HEK293 (cell line): ENCODE measurements around the gene TCF12.

Source experiments
- CTCF ChIA-PET: fragments of 350-600 bp; formaldehyde crosslinking; extraction: SDS; loops from one replicate; lab custom pipeline; 2021; ENCODE audit warnings: antibody characterized with exemption; lab: Yijun Ruan, JAX
- POLR2A ChIA-PET: fragments of 300-600 bp; formaldehyde crosslinking; extraction: SDS; loops from one replicate; lab custom pipeline; 2020; ENCODE audit warnings: antibody characterized with exemption, inconsistent platforms; lab: Yijun Ruan, JAX
- H3K27ac ChIP-seq: fragments of 200-500 bp; sonication (Bioruptor generic); 2 replicates; pipeline ENCODE4 v1.5.1; 2014; ENCODE audit warnings: low read depth, low read length, control low read depth, inconsistent platforms; ENCODE audit errors: extremely low read depth
- H3K36me3 ChIP-seq, 2 experiments: fragments of 200-500 bp in 1 of 2; sonication (Bioruptor generic) in 1 of 2; 1 replicate in 1 of 2; 2 replicates in 1 of 2; pipeline ENCODE4 v1.5.1; 2014 to 2017; ENCODE audit warnings: inconsistent platforms in 2 of 2, low read length in 2 of 2; ENCODE audit not compliant: control insufficient read depth in 2 of 2, insufficient read depth in 1 of 2
- H3K4me1 ChIP-seq: fragments of 200-500 bp; sonication (Bioruptor generic); 2 replicates; pipeline ENCODE4 v1.5.1; 2014; ENCODE audit warnings: mild to moderate bottlenecking, low read length, inconsistent platforms; ENCODE audit not compliant: control insufficient read depth, insufficient read depth
- H3K4me3 ChIP-seq: 2 replicates; pipeline ENCODE4 v1.5.1; 2011; ENCODE audit warnings: low read depth, mild to moderate bottlenecking, control low read depth, low read length, moderate library complexity
- H3K9me3 ChIP-seq: fragments of 200-500 bp; sonication (Bioruptor generic); 2 replicates; pipeline ENCODE4 v1.5.1; 2014; ENCODE audit warnings: low read depth, low read length, inconsistent platforms; ENCODE audit not compliant: control insufficient read depth, insufficient read depth
- HOXC10 ChIP-seq: sonication (generic); formaldehyde crosslinking; IDR thresholded peaks from 2 replicates; pipeline ENCODE4 v1.8.1; 2023; ENCODE audit warnings: mild to moderate bottlenecking, missing genetic modification reagents
- IKZF3 ChIP-seq: fragments of 450-650 bp; IDR thresholded peaks from 2 replicates; pipeline ENCODE4 v1.5.0; 2018; ENCODE audit warnings: missing biosample characterization, mild to moderate bottlenecking, missing genetic modification characterization, moderate library complexity
- KLF1 ChIP-seq: fragments of 450-650 bp; formaldehyde crosslinking; IDR thresholded peaks from 2 replicates; pipeline ENCODE4 v1.5.1; 2016; ENCODE audit warnings: missing biosample characterization, missing genetic modification characterization
- YY1 ChIP-seq: fragments of 450-650 bp; formaldehyde crosslinking; IDR thresholded peaks from 2 replicates; pipeline ENCODE4 v1.5.1; 2018; ENCODE audit warnings: missing biosample characterization, missing genetic modification characterization
- ZEB2 ChIP-seq: fragments of 450-650 bp; formaldehyde crosslinking; IDR thresholded peaks from 2 replicates; pipeline ENCODE4 v1.5.1; 2016; ENCODE audit warnings: missing biosample characterization, missing genetic modification characterization
- ZNF140 ChIP-seq: fragments of 450-650 bp; formaldehyde crosslinking; IDR thresholded peaks from 2 replicates; pipeline ENCODE4 v1.5.1; 2016; ENCODE audit warnings: missing biosample characterization, missing genetic modification characterization
- ZNF302 ChIP-seq: fragments of 450-650 bp; formaldehyde crosslinking; IDR thresholded peaks from 2 replicates; pipeline ENCODE4 v1.5.1; 2016; ENCODE audit warnings: missing biosample characterization, missing genetic modification characterization, low read depth
- ZNF324 ChIP-seq: fragments of 450-650 bp; formaldehyde crosslinking; IDR thresholded peaks from 2 replicates; pipeline ENCODE4 v1.5.1; 2016; ENCODE audit warnings: missing biosample characterization, missing genetic modification characterization
- ZNF37A ChIP-seq: fragments of 450-650 bp; IDR thresholded peaks from 2 replicates; pipeline ENCODE4 v1.5.1; 2018; ENCODE audit warnings: missing biosample characterization, missing genetic modification characterization
- ZNF416 ChIP-seq: fragments of 450-650 bp; formaldehyde crosslinking; IDR thresholded peaks from 2 replicates; pipeline ENCODE4 v1.5.1; 2016; ENCODE audit warnings: missing biosample characterization, missing genetic modification characterization
- ZNF514 ChIP-seq: fragments of 450-650 bp; formaldehyde crosslinking; IDR thresholded peaks from 2 replicates; pipeline ENCODE4 v1.5.1; 2016; ENCODE audit warnings: missing biosample characterization, missing genetic modification characterization
- ZNF555 ChIP-seq: fragments of 450-650 bp; formaldehyde crosslinking; conservative IDR thresholded peaks from 2 replicates; pipeline ENCODE4 v1.5.1; 2017; ENCODE audit warnings: missing biosample characterization, mild to moderate bottlenecking, missing genetic modification characterization, inconsistent platforms
- ZNF558 ChIP-seq: fragments of 450-650 bp; formaldehyde crosslinking; IDR thresholded peaks from 2 replicates; pipeline ENCODE4 v1.5.1; 2016; ENCODE audit warnings: missing biosample characterization, missing genetic modification characterization
- ZNF560 ChIP-seq: fragments of 450-650 bp; formaldehyde crosslinking; IDR thresholded peaks from 2 replicates; pipeline ENCODE4 v1.5.1; 2017; ENCODE audit warnings: missing biosample characterization, missing genetic modification characterization, borderline replicate concordance
- ZNF600 ChIP-seq: fragments of 450-650 bp; formaldehyde crosslinking; IDR thresholded peaks from 2 replicates; pipeline ENCODE4 v1.5.1; 2016; ENCODE audit warnings: missing biosample characterization, missing genetic modification characterization
- ZNF792 ChIP-seq: fragments of 450-650 bp; formaldehyde crosslinking; IDR thresholded peaks from 2 replicates; pipeline ENCODE4 v1.5.1; 2016; ENCODE audit warnings: missing biosample characterization, missing genetic modification characterization
- ZSCAN23 ChIP-seq: fragments of 450-650 bp; formaldehyde crosslinking; IDR thresholded peaks from 2 replicates; pipeline ENCODE4 v1.5.1; 2016; ENCODE audit warnings: missing biosample characterization, missing genetic modification characterization
- TF ChIP-seq, protein P1 (sequence below): fragments of 450-650 bp; IDR thresholded peaks from 2 replicates; pipeline ENCODE4 v1.5.1; 2018; ENCODE audit warnings: missing biosample characterization, mild to moderate bottlenecking, missing genetic modification characterization
- TF ChIP-seq, protein P2 (sequence below): fragments of 450-650 bp; formaldehyde crosslinking; IDR thresholded peaks from 2 replicates; pipeline ENCODE4 v1.5.1; 2016; ENCODE audit warnings: missing biosample characterization, missing genetic modification characterization, borderline replicate concordance
- TF ChIP-seq, protein P3 (sequence below): fragments of 450-650 bp; formaldehyde crosslinking; IDR thresholded peaks from 2 replicates; pipeline ENCODE4 v1.5.1; 2016; ENCODE audit warnings: missing biosample characterization, missing genetic modification characterization
- TF ChIP-seq, protein P4 (sequence below): fragments of 450-650 bp; formaldehyde crosslinking; IDR thresholded peaks from 2 replicates; pipeline ENCODE4; 2016; ENCODE audit warnings: missing biosample characterization, missing genetic modification characterization
- TF ChIP-seq, protein P5 (sequence below): fragments of 450-650 bp; formaldehyde crosslinking; IDR thresholded peaks from 2 replicates; pipeline ENCODE4 v1.5.1; 2016; ENCODE audit warnings: missing biosample characterization, missing genetic modification characterization
- TF ChIP-seq, protein P6 (sequence below): fragments of 450-650 bp; formaldehyde crosslinking; IDR thresholded peaks from 2 replicates; pipeline ENCODE4 v1.5.1; 2016; ENCODE audit warnings: missing biosample characterization, missing genetic modification characterization, borderline replicate concordance

Gene TCF12

DNA sequence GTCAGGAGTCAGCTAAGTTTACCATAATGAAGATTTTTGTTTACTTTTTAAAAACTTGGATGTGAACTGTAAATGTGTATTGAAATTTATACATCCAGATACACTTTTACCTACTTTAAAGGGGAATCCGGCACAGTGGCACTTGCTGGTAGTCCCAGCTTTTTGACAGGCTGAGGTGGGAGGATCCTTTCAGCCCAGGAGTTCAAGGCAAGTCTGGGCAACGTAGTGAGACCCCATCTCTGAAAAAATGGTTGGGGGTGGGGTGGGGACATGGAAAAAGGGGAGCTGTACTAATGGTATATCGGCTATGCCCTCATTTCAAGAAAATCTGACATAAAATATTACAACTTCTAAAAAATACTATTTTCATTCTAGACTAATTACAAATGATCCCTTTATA is 362.0 kb downstream of the TCF12 start (continued):
- TF ChIP-seq ZNF324 (tag by site-specific recombination) (no peak), ZNF560 (no peak), KLF1 (tag by site-specific recombination) (no peak), ZNF558 (tag by site-specific recombination) (no peak)
- TF ChIP-seq, protein P1, sequence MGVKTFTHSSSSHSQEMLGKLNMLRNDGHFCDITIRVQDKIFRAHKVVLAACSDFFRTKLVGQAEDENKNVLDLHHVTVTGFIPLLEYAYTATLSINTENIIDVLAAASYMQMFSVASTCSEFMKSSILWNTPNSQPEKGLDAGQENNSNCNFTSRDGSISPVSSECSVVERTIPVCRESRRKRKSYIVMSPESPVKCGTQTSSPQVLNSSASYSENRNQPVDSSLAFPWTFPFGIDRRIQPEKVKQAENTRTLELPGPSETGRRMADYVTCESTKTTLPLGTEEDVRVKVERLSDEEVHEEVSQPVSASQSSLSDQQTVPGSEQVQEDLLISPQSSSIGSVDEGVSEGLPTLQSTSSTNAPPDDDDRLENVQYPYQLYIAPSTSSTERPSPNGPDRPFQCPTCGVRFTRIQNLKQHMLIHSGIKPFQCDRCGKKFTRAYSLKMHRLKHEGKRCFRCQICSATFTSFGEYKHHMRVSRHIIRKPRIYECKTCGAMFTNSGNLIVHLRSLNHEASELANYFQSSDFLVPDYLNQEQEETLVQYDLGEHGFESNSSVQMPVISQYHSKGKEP (tag by site-specific recombination): no peak
- TF ChIP-seq, all 188 proteins: peak for 0

DNA sequence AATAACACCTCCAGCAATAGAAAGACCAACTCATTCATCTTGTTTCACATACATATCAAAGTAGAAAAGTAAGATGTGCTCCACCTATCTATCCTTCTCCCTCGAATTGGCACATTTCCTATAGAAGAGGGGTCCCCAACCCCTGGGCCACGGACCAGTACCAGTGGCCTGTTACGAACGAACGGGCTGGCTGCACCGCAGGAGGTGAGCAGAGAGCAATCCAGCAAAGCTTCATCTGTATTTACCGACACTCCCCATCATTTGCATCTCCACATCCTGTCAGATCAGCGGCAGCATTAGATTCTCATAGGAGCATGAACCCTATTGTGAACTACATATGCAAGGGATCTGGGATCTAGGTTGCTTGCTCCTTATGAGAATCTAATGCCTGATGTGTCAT is 362.9 kb downstream of the TCF12 start:
- Histone ChIP-seq H3K9me3 (no peaks in the 10 kb centered on the region), H3K4me3 (no peak overlapping the region), H3K36me3 (peaks cover 0 to 16% of the 10 kb centered on the region in 2 experiments; a peak in 2 of 3 replicates)
- ChIA-PET CTCF (interaction anchor here (1.6 kb wide), 1 partner anchor 25 kb away, joined by 4 read pairs; no protein-coding TSS in a partner anchor), POLR2A (no interaction called here)
- TF ChIP-seq ZNF37A (tag by site-specific recombination) (no peak), ZEB2 (tag by site-specific recombination) (no peak), ZNF416 (tag by site-specific recombination) (no peak), ZNF302 (tag by site-specific recombination) (no peak), ZNF600 (tag by site-specific recombination) (no peak), ZNF792 (tag by site-specific recombination) (no peak), ZNF560 (no peak), ZNF555 (tag by site-specific recombination) (no peak), ZSCAN23 (no peak), IKZF3 (tag by site-specific recombination) (no peak)
- TF ChIP-seq, protein P2, sequence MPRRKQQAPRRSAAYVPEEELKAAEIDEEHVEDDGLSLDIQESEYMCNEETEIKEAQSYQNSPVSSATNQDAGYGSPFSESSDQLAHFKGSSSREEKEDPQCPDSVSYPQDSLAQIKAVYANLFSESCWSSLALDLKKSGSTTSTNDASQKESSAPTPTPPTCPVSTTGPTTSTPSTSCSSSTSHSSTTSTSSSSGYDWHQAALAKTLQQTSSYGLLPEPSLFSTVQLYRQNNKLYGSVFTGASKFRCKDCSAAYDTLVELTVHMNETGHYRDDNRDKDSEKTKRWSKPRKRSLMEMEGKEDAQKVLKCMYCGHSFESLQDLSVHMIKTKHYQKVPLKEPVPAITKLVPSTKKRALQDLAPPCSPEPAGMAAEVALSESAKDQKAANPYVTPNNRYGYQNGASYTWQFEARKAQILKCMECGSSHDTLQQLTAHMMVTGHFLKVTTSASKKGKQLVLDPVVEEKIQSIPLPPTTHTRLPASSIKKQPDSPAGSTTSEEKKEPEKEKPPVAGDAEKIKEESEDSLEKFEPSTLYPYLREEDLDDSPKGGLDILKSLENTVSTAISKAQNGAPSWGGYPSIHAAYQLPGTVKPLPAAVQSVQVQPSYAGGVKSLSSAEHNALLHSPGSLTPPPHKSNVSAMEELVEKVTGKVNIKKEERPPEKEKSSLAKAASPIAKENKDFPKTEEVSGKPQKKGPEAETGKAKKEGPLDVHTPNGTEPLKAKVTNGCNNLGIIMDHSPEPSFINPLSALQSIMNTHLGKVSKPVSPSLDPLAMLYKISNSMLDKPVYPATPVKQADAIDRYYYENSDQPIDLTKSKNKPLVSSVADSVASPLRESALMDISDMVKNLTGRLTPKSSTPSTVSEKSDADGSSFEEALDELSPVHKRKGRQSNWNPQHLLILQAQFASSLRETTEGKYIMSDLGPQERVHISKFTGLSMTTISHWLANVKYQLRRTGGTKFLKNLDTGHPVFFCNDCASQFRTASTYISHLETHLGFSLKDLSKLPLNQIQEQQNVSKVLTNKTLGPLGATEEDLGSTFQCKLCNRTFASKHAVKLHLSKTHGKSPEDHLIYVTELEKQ (tag by site-specific recombination): no peak
- TF ChIP-seq, protein P3, sequence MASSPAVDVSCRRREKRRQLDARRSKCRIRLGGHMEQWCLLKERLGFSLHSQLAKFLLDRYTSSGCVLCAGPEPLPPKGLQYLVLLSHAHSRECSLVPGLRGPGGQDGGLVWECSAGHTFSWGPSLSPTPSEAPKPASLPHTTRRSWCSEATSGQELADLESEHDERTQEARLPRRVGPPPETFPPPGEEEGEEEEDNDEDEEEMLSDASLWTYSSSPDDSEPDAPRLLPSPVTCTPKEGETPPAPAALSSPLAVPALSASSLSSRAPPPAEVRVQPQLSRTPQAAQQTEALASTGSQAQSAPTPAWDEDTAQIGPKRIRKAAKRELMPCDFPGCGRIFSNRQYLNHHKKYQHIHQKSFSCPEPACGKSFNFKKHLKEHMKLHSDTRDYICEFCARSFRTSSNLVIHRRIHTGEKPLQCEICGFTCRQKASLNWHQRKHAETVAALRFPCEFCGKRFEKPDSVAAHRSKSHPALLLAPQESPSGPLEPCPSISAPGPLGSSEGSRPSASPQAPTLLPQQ (tag by site-specific recombination): no peak
- TF ChIP-seq, protein P4, sequence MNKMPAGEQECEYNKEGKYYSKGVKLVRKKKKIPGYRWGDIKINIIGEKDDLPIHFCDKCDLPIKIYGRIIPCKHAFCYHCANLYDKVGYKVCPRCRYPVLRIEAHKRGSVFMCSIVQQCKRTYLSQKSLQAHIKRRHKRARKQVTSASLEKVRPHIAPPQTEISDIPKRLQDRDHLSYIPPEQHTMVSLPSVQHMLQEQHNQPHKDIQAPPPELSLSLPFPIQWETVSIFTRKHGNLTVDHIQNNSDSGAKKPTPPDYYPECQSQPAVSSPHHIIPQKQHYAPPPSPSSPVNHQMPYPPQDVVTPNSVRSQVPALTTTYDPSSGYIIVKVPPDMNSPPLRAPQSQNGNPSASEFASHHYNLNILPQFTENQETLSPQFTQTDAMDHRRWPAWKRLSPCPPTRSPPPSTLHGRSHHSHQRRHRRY (tag by site-specific recombination): no peak
- TF ChIP-seq, all 188 proteins: peak for 0
- no peak overlapping the region for H3K27ac ChIP-seq
- no peaks in the 10 kb centered on the region for H3K4me1 ChIP-seq

DNA sequence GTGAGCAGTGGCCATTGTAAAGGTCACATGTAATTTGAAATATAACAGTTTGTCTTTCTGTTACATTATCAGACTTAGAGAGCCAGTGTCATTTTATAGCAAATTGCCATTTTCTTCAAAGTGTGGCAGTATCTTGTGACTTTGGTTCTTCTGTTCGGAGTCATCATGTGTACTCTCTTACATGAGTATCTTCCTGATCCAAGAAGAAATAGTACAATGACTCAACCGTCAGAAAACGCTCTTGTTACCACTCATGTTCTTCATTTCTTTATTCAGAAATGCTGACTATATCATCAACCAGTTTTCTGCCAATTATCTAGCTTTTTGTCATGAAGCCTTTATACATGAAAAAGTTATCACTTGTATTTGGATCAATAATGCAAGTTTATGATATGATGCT is 364.2 kb downstream of the TCF12 start:
- H3K36me3 ChIP-seq: peaks cover 0 to 21% of the 10 kb centered on the region in 2 experiments; a peak in 2 of 3 replicates
- ChIA-PET POLR2A (no interaction called here), CTCF (no interaction called here)
- H3K9me3 ChIP-seq: no peaks in the 10 kb centered on the region
- no peaks in the 10 kb centered on the region for H3K4me1 ChIP-seq
- H3K27ac ChIP-seq: no peak overlapping the region
- H3K4me3 ChIP-seq: no peak overlapping the region
- no peak for TF ChIP-seq YY1 (tag by site-specific recombination)
- no peak for TF ChIP-seq ZNF555 (tag by site-specific recombination)
- no peak for TF ChIP-seq ZNF140 (tag by site-specific recombination)
- TF ChIP-seq, protein P5, sequence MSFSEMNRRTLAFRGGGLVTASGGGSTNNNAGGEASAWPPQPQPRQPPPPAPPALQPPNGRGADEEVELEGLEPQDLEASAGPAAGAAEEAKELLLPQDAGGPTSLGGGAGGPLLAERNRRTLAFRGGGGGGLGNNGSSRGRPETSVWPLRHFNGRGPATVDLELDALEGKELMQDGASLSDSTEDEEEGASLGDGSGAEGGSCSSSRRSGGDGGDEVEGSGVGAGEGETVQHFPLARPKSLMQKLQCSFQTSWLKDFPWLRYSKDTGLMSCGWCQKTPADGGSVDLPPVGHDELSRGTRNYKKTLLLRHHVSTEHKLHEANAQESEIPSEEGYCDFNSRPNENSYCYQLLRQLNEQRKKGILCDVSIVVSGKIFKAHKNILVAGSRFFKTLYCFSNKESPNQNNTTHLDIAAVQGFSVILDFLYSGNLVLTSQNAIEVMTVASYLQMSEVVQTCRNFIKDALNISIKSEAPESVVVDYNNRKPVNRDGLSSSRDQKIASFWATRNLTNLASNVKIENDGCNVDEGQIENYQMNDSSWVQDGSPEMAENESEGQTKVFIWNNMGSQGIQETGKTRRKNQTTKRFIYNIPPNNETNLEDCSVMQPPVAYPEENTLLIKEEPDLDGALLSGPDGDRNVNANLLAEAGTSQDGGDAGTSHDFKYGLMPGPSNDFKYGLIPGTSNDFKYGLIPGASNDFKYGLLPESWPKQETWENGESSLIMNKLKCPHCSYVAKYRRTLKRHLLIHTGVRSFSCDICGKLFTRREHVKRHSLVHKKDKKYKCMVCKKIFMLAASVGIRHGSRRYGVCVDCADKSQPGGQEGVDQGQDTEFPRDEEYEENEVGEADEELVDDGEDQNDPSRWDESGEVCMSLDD (tag by site-specific recombination): no peak
- TF ChIP-seq ZNF514 (tag by site-specific recombination): no peak
- TF ChIP-seq, protein P6, sequence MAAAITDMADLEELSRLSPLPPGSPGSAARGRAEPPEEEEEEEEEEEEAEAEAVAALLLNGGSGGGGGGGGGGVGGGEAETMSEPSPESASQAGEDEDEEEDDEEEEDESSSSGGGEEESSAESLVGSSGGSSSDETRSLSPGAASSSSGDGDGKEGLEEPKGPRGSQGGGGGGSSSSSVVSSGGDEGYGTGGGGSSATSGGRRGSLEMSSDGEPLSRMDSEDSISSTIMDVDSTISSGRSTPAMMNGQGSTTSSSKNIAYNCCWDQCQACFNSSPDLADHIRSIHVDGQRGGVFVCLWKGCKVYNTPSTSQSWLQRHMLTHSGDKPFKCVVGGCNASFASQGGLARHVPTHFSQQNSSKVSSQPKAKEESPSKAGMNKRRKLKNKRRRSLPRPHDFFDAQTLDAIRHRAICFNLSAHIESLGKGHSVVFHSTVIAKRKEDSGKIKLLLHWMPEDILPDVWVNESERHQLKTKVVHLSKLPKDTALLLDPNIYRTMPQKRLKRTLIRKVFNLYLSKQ: no peak
- no peak for TF ChIP-seq HOXC10
